OCI-LY7 (cell line): Measurements from ENCODE around the gene GAS2L2. TPM values are rescaled to one million over a fixed set of nuclear protein-coding genes. Genes with fewer than 3 reads are reported as not detected.

Experiments used
- BruUV-seq: library from RNA; stranded (reverse); fragments of 400-500 nt; replicated peaks from 2 replicates; lab custom pipeline; 2021; lab: Mats Ljungman, UMichigan
- CTCF ChIA-PET: fragments of 300-600 bp; sonication (Branson Sonifier 250); formaldehyde crosslinking; loops from one replicate; lab custom pipeline; 2022; ENCODE audit warnings: antibody characterized with exemption; ENCODE audit not compliant: unreplicated experiment; lab: Charles Lee
- POLR2A ChIA-PET: fragments of 300-600 bp; sonication (Branson Sonifier 250); formaldehyde crosslinking; loops from one replicate; lab custom pipeline; 2022; ENCODE audit warnings: antibody characterized with exemption; lab: Charles Lee
- DNase-seq: peaks from one replicate; pipeline ENCODE4 v3.0.0-alpha.2; 2015; ENCODE audit warnings: low spot score
- H2AFZ ChIP-seq: fragments of 200-600 bp; sonication (generic), shearing (Covaris generic); 2 replicates; pipeline ENCODE4 v1.6.1; 2014; ENCODE audit warnings: mild to moderate bottlenecking, antibody characterized with exemption, low read length, moderate library complexity
- H3K27ac ChIP-seq: fragments of 200-600 bp; sonication (generic); 2 replicates; pipeline ENCODE4 v1.5.1; 2014; ENCODE audit warnings: mixed run types, low read depth, mild to moderate bottlenecking, moderate library complexity, low read length, inconsistent platforms; ENCODE audit not compliant: poor library complexity, severe bottlenecking
- H3K36me3 ChIP-seq: fragments of 200-600 bp; sonication (generic); 2 replicates; pipeline ENCODE4 v1.6.1; 2014; ENCODE audit warnings: mild to moderate bottlenecking, antibody characterized with exemption, low read length, moderate library complexity, mixed read lengths; ENCODE audit not compliant: insufficient read depth
- H3K4me1 ChIP-seq: fragments of 200-600 bp; sonication (generic); 2 replicates; pipeline ENCODE4 v1.5.1; 2014; ENCODE audit warnings: mild to moderate bottlenecking, low read length; ENCODE audit not compliant: insufficient read depth, poor library complexity, severe bottlenecking
- H3K4me2 ChIP-seq: fragments of 200-600 bp; sonication (generic); 2 replicates; pipeline ENCODE4 v1.6.1; 2014; ENCODE audit warnings: mild to moderate bottlenecking, low read length
- H3K4me3 ChIP-seq: fragments of 200-600 bp; sonication (generic); 2 replicates; pipeline ENCODE4 v1.5.1; 2014; ENCODE audit warnings: mild to moderate bottlenecking, low read depth, low read length; ENCODE audit not compliant: poor library complexity, severe bottlenecking
- H3K79me2 ChIP-seq: fragments of 200-600 bp; sonication (generic); 2 replicates; pipeline ENCODE4 v1.6.1; 2016; ENCODE audit warnings: low read depth, mild to moderate bottlenecking, low read length, moderate library complexity, mixed read lengths; ENCODE audit not compliant: insufficient read depth
- H3K9me2 ChIP-seq: fragments of 200-600 bp; sonication (generic); 2 replicates; pipeline ENCODE4 v1.6.1; 2016; ENCODE audit warnings: mild to moderate bottlenecking, low read length, mixed read lengths; ENCODE audit not compliant: insufficient read depth
- H3K9me3 ChIP-seq: fragments of 200-600 bp; sonication (generic); 2 replicates; pipeline ENCODE4 v1.6.1; 2014; ENCODE audit warnings: mild to moderate bottlenecking, mixed run types, low read length, mixed read lengths
- H4K20me1 ChIP-seq: fragments of 200-600 bp; sonication (generic); 2 replicates; pipeline ENCODE4 v1.6.1; 2014; ENCODE audit warnings: mild to moderate bottlenecking, antibody characterized with exemption, low read length, moderate library complexity, mixed read lengths; ENCODE audit not compliant: insufficient read depth
- EZH2phosphoT487 ChIP-seq: fragments of 200-600 bp; sonication (generic); IDR thresholded peaks from 2 replicates; pipeline ENCODE4 v1.6.1; 2018; ENCODE audit warnings: low read depth, borderline replicate concordance, mild to moderate bottlenecking, mixed run types, antibody characterized with exemption, low read length, moderate library complexity, mixed read lengths
- intact Hi-C: fragments of 100-400 bp; cut with micrococcal nuclease; formaldehyde crosslinking; loops from one replicate; pipeline ENCODE4 v1.10.0; 2022; ENCODE audit not compliant: unreplicated experiment
- total RNA-seq, 2 experiments: library from RNA; depleted of rRNA in 1 of 2; stranded (reverse); fragments of >200 nt in 1 of 2; shearing (Covaris generic) in 1 of 2; gene quantifications; 2 replicates each; pipeline ENCODE4 v1.2.3, GENCODE V29; 2014 to 2022
- TF ChIP-seq, protein P1 (sequence below): fragments of 200-600 bp; sonication (generic); conservative IDR thresholded peaks from 2 replicates; pipeline ENCODE4 v1.5.1; 2014; ENCODE audit warnings: mild to moderate bottlenecking, antibody characterized with exemption, low read length, moderate library complexity, mixed read lengths

The GAS2L2 gene
- total RNA-seq, 2 experiments from 2014 or later = 0.21 TPM; not detected in 1

DNA sequence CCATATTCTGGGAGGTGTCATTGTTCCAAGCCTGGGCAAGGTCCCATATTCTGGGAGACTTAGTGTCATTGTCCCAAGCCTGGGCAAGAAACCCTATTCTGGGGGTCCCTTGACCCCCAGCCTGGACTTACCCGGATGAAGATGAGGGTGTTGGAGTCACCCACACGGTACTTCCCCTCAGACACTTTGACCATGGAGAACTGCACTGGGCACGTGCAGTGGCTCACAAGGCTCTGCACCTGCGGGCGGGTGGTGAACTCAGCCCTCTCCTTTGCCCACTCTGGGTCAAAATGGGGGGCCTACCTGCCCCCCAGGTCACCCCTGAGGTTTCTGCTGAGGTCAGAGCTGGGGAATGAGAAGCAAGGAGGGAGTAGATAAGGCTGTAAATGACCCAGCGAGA lies 4.1 kb downstream of the GAS2L2 start:
- no peaks in the 10 kb centered on the region for H4K20me1 ChIP-seq
- H3K4me3 ChIP-seq = no peak overlapping the region
- H3K9me3 ChIP-seq = no peaks in the 10 kb centered on the region
- intact Hi-C loops = loop anchor here (5.0 kb wide), 1 partner anchor 207 kb away; no protein-coding TSS in a partner anchor
- H3K4me2 ChIP-seq = no peak overlapping the region
- no peaks in the 10 kb centered on the region for H3K4me1 ChIP-seq
- H3K79me2 ChIP-seq = no peaks in the 10 kb centered on the region
- H3K36me3 ChIP-seq = no peaks in the 10 kb centered on the region
- POLR2A ChIA-PET = no interaction called here
- CTCF ChIA-PET = no interaction called here
- no peak overlapping the region for H3K27ac ChIP-seq
- no peak for DNase-seq
- H3K9me2 ChIP-seq = no peaks in the 10 kb centered on the region
- no peak overlapping the region for H2AFZ ChIP-seq
- TF ChIP-seq, protein P1, sequence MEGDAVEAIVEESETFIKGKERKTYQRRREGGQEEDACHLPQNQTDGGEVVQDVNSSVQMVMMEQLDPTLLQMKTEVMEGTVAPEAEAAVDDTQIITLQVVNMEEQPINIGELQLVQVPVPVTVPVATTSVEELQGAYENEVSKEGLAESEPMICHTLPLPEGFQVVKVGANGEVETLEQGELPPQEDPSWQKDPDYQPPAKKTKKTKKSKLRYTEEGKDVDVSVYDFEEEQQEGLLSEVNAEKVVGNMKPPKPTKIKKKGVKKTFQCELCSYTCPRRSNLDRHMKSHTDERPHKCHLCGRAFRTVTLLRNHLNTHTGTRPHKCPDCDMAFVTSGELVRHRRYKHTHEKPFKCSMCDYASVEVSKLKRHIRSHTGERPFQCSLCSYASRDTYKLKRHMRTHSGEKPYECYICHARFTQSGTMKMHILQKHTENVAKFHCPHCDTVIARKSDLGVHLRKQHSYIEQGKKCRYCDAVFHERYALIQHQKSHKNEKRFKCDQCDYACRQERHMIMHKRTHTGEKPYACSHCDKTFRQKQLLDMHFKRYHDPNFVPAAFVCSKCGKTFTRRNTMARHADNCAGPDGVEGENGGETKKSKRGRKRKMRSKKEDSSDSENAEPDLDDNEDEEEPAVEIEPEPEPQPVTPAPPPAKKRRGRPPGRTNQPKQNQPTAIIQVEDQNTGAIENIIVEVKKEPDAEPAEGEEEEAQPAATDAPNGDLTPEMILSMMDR = no peak
- TF ChIP-seq EZH2phosphoT487 = no peak
- no TSS peak for BruUV-seq

DNA sequence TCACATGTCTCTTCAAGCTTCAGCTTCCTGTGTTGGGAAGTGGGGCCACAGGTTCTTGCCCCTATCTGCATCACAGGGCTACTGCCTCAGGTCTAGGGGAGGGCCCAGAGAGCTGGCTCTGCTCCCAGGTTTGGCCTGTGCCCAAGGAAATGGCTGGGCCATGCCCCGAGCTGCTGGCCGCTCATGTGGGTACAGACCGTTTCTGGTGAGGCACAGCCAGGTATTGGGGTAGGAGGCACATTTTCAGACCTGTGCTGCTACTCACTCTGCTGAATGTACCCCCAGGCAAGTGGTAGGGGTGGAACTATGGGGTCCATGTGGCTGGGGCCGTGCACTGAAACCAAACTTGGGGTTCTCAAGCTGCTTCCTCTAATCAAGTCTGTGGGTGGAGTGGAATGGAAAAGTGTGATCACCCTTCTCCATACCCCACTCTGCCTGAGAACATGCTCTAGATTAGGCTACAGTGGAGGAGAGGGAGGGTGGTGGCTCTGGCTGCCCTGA lies 4.6 kb downstream of the GAS2L2 start:
- H3K4me1 ChIP-seq = no peaks in the 10 kb centered on the region
- no peaks in the 10 kb centered on the region for H3K9me2 ChIP-seq
- no peaks in the 10 kb centered on the region for H3K79me2 ChIP-seq
- no peak overlapping the region for H3K4me2 ChIP-seq
- H3K9me3 ChIP-seq = no peaks in the 10 kb centered on the region
- BruUV-seq = no TSS peak
- H4K20me1 ChIP-seq = no peaks in the 10 kb centered on the region
- no peak overlapping the region for H3K27ac ChIP-seq
- no peaks in the 10 kb centered on the region for H3K36me3 ChIP-seq
- no peak for TF ChIP-seq EZH2phosphoT487
- H3K4me3 ChIP-seq = no peak overlapping the region
- ChIA-PET CTCF (no interaction called here), POLR2A (no interaction called here)
- no peak for DNase-seq
- no peak overlapping the region for H2AFZ ChIP-seq
- intact Hi-C loops = loop anchor here (5.0 kb wide), 1 partner anchor 206 kb away; no protein-coding TSS in a partner anchor

DNA sequence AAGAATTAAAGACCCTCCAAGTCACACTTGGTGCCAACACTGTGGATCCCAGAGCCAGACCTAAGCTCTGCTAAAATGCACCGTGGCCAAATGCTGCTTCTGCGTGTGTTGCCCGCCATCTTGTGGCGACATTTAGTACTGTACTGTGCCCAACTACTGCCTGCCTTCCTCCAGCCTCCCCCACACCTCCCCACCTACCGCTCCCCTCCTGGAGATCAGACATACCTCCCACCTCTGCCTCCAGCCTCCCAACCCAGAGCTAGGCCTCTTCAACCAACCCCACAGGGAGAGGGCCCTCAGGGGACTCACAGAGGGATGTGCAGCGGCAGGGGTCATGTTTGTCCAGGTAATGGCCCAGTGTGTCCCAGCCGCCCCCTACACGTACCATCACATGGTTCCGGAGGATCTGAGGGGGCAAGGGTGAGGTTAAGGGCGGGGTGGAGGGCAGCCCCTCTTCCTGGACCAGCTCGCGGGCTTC lies 5.5 kb downstream of the GAS2L2 start:
- no peaks in the 10 kb centered on the region for H3K36me3 ChIP-seq
- no peak overlapping the region for H3K27ac ChIP-seq
- H3K4me3 ChIP-seq = no peak overlapping the region
- no peak overlapping the region for H2AFZ ChIP-seq
- no peaks in the 10 kb centered on the region for H3K79me2 ChIP-seq
- no peaks in the 10 kb centered on the region for H3K9me3 ChIP-seq
- TF ChIP-seq EZH2phosphoT487 = no peak
- TF ChIP-seq, protein P1 = peak; percentile 90
- DNase-seq = peak; percentile 79
- H4K20me1 ChIP-seq = no peaks in the 10 kb centered on the region
- H3K4me2 ChIP-seq = no peak overlapping the region
- BruUV-seq = no TSS peak
- H3K4me1 ChIP-seq = no peaks in the 10 kb centered on the region
- ChIA-PET POLR2A (interaction anchor here (0.6 kb wide), 1 partner anchor 69 kb away, joined by 3 read pairs; no protein-coding TSS in a partner anchor), CTCF (interaction anchor here (0.7 to 1.1 kb wide), 3 partner anchors 12 to 135 kb away, joined by 3 to 11 read pairs (median 3); no protein-coding TSS in a partner anchor)
- intact Hi-C loops = loop anchor here (1.0 to 5.0 kb wide), 4 partner anchors 134 to 435 kb away; no protein-coding TSS in a partner anchor
- H3K9me2 ChIP-seq = no peaks in the 10 kb centered on the region
